ENCODE results near the gene TRABD. TPM values are rescaled to one million over a fixed set of nuclear protein-coding genes. Genes with fewer than 3 reads are reported as not detected.

TRABD gene
- total and polyA plus RNA-seq, 7 donors, result 14.2 to 88.1 (median 21.4) TPM

DNA sequence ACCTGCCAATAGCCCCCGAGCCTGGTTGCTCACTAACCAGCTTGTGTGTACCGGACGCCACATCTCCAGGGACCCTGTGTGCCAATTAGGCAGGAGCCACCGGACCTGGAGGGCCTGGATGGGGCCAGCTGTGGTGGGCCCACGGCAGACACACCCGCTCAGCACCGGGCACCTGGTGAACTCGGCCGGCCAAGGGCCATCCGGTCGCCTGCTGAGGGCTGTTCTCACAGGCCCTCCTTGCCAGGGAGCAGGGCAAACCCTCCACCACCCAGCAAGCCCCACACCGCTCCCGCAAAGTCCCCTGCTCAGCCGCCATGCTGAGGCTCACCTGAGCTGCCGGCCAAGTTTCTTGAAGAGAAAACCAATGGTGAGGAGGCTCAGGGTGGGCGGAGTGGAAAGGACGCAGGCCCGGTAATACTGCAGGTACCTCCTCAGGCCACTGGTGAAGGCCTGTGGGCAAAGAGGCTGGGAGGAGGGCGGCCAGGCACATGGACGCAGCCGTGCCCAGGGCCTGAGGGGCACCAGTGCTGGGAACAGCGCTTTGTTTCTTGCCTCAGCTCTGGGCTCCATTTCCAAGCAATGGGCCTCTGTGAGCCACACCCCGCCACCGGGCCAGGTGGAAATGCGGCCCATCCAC lies 42.0 kb downstream of the TRABD start:
- intact Hi-C loops (cut with DNase I), result no loop called here
- Histone ChIP-seq H3K27me3 (no peaks in the 10 kb centered on the region), H3K4me1 (no peaks in the 10 kb centered on the region), H3K9me3 (no peaks in the 10 kb centered on the region), H3K27ac (no peak overlapping the region), H3K4me3 (no peak overlapping the region), H3K36me3 (peaks cover 30 to 79% (median 51%) of the 10 kb centered on the region in 4 donors)
- peak; percentile 63 for DNase-seq
- WGBS, 2 donors, result 92 to 96% methylated on average over 25 of the region's 25 CpGs
- TF ChIP-seq POLR2AphosphoS5 (IDR thresholded peaks at IDR 0.05) (no peak), EP300 (IDR thresholded peaks at IDR 0.05) (no peak), POLR2A (IDR thresholded peaks at IDR 0.05) (no peak)
- TF ChIP-seq, protein P1, sequence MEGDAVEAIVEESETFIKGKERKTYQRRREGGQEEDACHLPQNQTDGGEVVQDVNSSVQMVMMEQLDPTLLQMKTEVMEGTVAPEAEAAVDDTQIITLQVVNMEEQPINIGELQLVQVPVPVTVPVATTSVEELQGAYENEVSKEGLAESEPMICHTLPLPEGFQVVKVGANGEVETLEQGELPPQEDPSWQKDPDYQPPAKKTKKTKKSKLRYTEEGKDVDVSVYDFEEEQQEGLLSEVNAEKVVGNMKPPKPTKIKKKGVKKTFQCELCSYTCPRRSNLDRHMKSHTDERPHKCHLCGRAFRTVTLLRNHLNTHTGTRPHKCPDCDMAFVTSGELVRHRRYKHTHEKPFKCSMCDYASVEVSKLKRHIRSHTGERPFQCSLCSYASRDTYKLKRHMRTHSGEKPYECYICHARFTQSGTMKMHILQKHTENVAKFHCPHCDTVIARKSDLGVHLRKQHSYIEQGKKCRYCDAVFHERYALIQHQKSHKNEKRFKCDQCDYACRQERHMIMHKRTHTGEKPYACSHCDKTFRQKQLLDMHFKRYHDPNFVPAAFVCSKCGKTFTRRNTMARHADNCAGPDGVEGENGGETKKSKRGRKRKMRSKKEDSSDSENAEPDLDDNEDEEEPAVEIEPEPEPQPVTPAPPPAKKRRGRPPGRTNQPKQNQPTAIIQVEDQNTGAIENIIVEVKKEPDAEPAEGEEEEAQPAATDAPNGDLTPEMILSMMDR (IDR thresholded peaks at IDR 0.05), result no peak

DNA sequence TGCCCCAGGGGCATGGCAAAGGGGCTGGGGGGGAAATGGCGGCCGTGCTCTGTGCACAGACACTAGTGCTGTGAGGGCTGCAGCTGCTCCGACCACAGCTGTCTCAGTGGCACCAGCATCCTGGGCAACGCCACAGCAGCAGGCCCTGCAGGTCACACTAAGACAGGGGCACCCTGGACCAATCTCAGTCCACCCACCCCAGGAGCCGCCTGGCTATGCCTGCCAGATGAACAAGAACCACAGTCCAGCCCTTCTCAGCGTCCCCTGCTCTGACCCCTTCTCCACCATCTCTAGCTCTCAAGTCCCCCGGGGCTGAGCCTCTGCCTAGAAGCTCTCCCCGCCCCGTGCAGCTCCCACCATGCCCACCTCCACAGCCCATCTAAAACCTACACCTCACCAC lies 42.7 kb downstream of the TRABD start:
- intact Hi-C loops (cut with DNase I), result no loop called here
- H3K4me3 ChIP-seq, result no peak overlapping the region
- no peaks in the 10 kb centered on the region for H3K27me3 ChIP-seq
- no peaks in the 10 kb centered on the region for H3K9me3 ChIP-seq
- WGBS, 2 donors, result 91 to 97% methylated on average over 9 of the region's 9 CpGs
- no peak overlapping the region for H3K27ac ChIP-seq
- TF ChIP-seq POLR2AphosphoS5 (IDR thresholded peaks at IDR 0.05), result no peak
- TF ChIP-seq, protein P1 (IDR thresholded peaks at IDR 0.05), result no peak
- TF ChIP-seq POLR2A (IDR thresholded peaks at IDR 0.05), result no peak
- TF ChIP-seq EP300 (IDR thresholded peaks at IDR 0.05), result no peak
- DNase-seq, result peak; percentile 59
- H3K4me1 ChIP-seq, result no peaks in the 10 kb centered on the region
- peaks cover 23 to 79% (median 49%) of the 10 kb centered on the region in 4 donors for H3K36me3 ChIP-seq

DNA sequence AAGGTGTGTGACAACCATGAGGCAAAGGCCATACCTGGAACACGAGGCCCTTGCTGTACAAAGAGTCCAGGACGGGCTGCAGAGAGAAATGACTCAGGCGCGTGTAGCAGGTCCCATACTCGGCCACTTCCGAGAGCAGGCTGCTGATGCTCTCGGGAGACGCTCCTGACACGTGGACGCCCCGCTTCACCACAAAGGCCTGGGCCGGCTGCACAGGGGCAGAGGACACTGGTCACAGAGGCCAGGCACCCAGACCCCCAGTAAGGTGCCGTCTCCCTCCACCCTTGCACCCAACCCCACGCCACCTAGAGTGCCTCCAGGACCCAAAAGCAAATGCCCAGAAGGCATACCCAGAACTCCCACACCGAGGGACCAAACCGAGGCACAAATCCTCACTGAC lies 43.7 kb downstream of the TRABD start:
- intact Hi-C loops (cut with DNase I), result no loop called here
- WGBS, 2 donors, result 96% methylated on average over 16 of the region's 16 CpGs
- no peaks in the 10 kb centered on the region for H3K27me3 ChIP-seq
- H3K9me3 ChIP-seq, result no peaks in the 10 kb centered on the region
- DNase-seq, result peak; percentile 44
- peaks cover 18 to 72% (median 41%) of the 10 kb centered on the region in 4 donors for H3K36me3 ChIP-seq
- TF ChIP-seq, protein P1 (IDR thresholded peaks at IDR 0.05), result no peak
- no peak for TF ChIP-seq EP300 (IDR thresholded peaks at IDR 0.05)
- no peak for TF ChIP-seq POLR2A (IDR thresholded peaks at IDR 0.05)
- TF ChIP-seq POLR2AphosphoS5 (IDR thresholded peaks at IDR 0.05), result no peak
- H3K4me1 ChIP-seq, result no peaks in the 10 kb centered on the region
- H3K27ac ChIP-seq, result no peak overlapping the region
- H3K4me3 ChIP-seq, result no peak overlapping the region

DNA sequence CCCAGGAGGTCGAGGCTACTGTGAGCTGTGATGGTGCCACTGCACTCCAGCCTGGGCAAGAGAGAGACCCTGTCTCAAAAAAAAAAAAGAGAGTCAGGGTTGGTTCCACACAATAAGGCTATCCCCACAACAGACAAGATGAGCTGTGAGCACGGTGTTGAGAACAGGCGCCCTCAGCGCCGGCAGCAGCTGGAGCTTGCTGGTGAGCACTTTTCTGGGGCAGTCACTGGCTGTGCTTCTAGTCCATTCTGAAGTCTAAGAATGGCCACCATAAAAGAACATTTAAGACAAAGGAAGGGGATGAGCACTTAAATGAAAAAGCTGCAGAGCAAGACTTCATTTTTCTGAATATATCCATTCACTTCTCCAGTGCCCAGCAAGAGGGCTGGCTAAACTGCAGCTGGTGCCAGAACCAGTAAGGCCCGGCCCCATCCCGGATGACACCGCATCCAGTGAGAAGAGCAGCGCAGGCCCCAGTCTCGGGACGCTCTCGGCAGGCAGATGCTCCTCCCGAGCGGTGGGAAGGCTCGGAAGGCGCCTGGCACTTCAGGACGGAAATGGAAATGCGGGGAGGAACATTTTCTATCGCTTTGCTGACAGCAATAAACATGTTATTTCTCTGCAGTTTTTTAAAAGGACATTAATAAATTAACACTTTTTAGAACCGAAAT lies 46.9 kb downstream of the TRABD start:
- no peak for TF ChIP-seq POLR2AphosphoS5 (IDR thresholded peaks at IDR 0.05)
- TF ChIP-seq POLR2A (IDR thresholded peaks at IDR 0.05), result no peak
- TF ChIP-seq, protein P1 (IDR thresholded peaks at IDR 0.05), result no peak
- TF ChIP-seq EP300 (IDR thresholded peaks at IDR 0.05), result no peak
- WGBS, 2 donors, result 95 to 96% methylated on average over 20 of the region's 20 CpGs
- H3K27me3 ChIP-seq, result no peaks in the 10 kb centered on the region
- peak; percentile 53 for DNase-seq
- H3K4me1 ChIP-seq, result no peaks in the 10 kb centered on the region
- peaks cover 4 to 54% (median 18%) of the 10 kb centered on the region in 4 donors for H3K36me3 ChIP-seq
- intact Hi-C loops (cut with DNase I), result no loop called here
- no peak overlapping the region for H3K27ac ChIP-seq
- no peaks in the 10 kb centered on the region for H3K9me3 ChIP-seq
- H3K4me3 ChIP-seq, result no peak overlapping the region

All from sigmoid colon (tissue), 7 donors.